Measurements from ENCODE around the gene WDR13. TPM values are rescaled to one million over a fixed set of nuclear protein-coding genes. Genes with fewer than 3 reads are reported as not detected.

WDR13 gene
- total RNA-seq, 1 experiment from 2014 or later = 91.3 TPM

GRCh38 chrX:48569958-48570357 is 27.3 kb upstream of the WDR13 start:
- no peaks in the 10 kb centered on the region for H3K4me1 ChIP-seq (ENCODE audit: control insufficient read depth, insufficient read depth, low read length)
- no peaks in the 10 kb centered on the region for H3K9me3 ChIP-seq (ENCODE audit: control insufficient read depth, insufficient read depth, low read depth, low read length)
- in situ Hi-C loops (cut with HindIII; ENCODE audit: low pct_unique_long_range_greater_than_20kb, low sequenced_read_pairs) (no loop called here), intact Hi-C loops (cut with micrococcal nuclease; ENCODE audit: unreplicated experiment) (no loop called here)
- TF ChIP-seq SIN3A (IDR thresholded peaks at IDR 0.05; ENCODE audit: borderline replicate concordance, insufficient read depth, low read depth, low read length) (no peak), POLR2AphosphoS5 (IDR thresholded peaks at IDR 0.05; ENCODE audit: low read depth, low read length) (no peak)
- H3K27ac ChIP-seq (ENCODE audit: low read length) = no peak overlapping the region
- ChIA-PET POLR2A (no interaction called here), CTCF (no interaction called here)
- no peak overlapping the region for H3K4me3 ChIP-seq (ENCODE audit: low read depth in 2 of 2, low read length in 2 of 2)
- ATAC-seq (no peak), DNase-seq (ENCODE audit: low read depth, low spot score) (no peak)
- peaks cover under 1% of the 10 kb centered on the region for H3K36me3 ChIP-seq (ENCODE audit: control insufficient read depth, insufficient read depth, low read length)
- H3K27me3 ChIP-seq (ENCODE audit: control insufficient read depth, insufficient read depth, low read length) = no peaks in the 10 kb centered on the region
- BruUV-seq (replicated peaks) = no TSS peak

GRCh38 chrX:48573690-48574269 is 23.5 kb upstream of the WDR13 start:
- DNase-seq (ENCODE audit: low read depth, low spot score) = no peak
- Histone ChIP-seq H3K27me3 (ENCODE audit: control insufficient read depth, insufficient read depth, low read length) (no peaks in the 10 kb centered on the region), H3K4me1 (ENCODE audit: control insufficient read depth, insufficient read depth, low read length) (peaks cover 11% of the 10 kb centered on the region), H3K36me3 (ENCODE audit: control insufficient read depth, insufficient read depth, low read length) (peaks cover 26% of the 10 kb centered on the region), H3K27ac (ENCODE audit: low read length) (peak overlapping the region; percentile 99), H3K9me3 (ENCODE audit: control insufficient read depth, insufficient read depth, low read depth, low read length) (no peaks in the 10 kb centered on the region), H3K4me3 (ENCODE audit: low read depth in 2 of 2, low read length in 2 of 2) (peak overlapping the region; percentile 81 to 99)
- peak; percentile 4; the same call in 1 of the 2 replicates for ATAC-seq
- TSS peak; percentile 96 for BruUV-seq (replicated peaks)
- ChIA-PET POLR2A (interaction anchor here (1.0 kb wide), 1 partner anchor 52 kb away, joined by 13 read pairs; no protein-coding TSS in a partner anchor), CTCF (no interaction called here)
- no peak for TF ChIP-seq CTCF (IDR thresholded peaks at IDR 0.05)
- no peak for TF ChIP-seq POLR2AphosphoS5 (IDR thresholded peaks at IDR 0.05; ENCODE audit: low read depth, low read length)
- no peak for TF ChIP-seq REST (IDR thresholded peaks at IDR 0.05; ENCODE audit: insufficient read depth in 1 of 2, low read depth in 2 of 2, low read length in 1 of 2)
- no peak for TF ChIP-seq SIN3A (IDR thresholded peaks at IDR 0.05; ENCODE audit: borderline replicate concordance, insufficient read depth, low read depth, low read length)
- no peak for TF ChIP-seq TCF7L2 (IDR thresholded peaks at IDR 0.05; ENCODE audit: low read depth, low read length)
- in situ Hi-C loops (cut with HindIII; ENCODE audit: low pct_unique_long_range_greater_than_20kb, low sequenced_read_pairs) (no loop called here), intact Hi-C loops (cut with micrococcal nuclease; ENCODE audit: unreplicated experiment) (no loop called here)
